Measurements from ENCODE around the gene NUMA1.

- no peak for TF ChIP-seq CTCF (conservative IDR thresholded peaks at IDR 0.05)
- no peak for TF ChIP-seq EZH2 (IDR thresholded peaks at IDR 0.05; ENCODE audit: low read depth)
Measured at GRCh38 chr11:72000202-72000867, 80.0 kb downstream of the NUMA1 start.

All from PC-9 (cell line).